Islet precursor cell (in vitro differentiated cells): ENCODE data around the gene PTPRN2.
"Not testable (repeated sequence)": the region's sequence is repeated elsewhere in the genome, so short reads cannot be mapped to it uniquely, and the experiment has no call there.

Experiments used
- DNase-seq: peaks from one replicate; pipeline ENCODE4 v3.0.0-alpha.2; 2018

The PTPRN2 gene

DNA sequence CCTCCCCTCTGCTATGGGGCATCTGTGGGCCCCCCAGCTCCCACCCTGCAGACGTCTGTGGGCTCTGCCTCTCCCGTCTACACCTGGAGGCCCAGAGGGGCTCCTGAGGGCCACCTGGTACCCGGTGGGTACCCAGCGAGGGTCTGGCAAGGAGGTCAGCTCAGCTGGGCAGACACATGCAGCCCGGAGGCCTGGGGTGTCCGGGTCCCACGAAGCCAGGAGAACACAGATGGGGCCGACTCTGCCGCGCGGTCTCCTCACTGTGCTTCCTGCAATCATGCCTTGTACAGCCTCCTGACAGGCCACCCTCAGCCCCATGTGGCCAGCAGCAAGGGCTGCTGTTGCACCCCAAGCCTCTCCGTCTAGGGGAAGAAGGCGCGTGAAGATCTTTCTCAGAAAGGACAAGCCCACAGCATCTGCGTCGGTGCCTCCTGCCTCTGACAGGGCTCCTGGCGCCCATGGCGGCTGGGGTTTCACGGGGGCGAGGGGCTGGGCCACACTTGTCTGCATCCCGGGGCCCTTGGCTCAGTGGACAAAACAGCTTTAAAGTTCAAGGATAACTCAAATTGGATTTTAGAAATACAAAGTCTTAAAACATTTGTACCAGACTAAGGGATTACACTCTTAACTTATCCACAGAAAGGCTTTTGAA is 859.5 kb downstream of the PTPRN2 start:
- DNase-seq: no peak

DNA sequence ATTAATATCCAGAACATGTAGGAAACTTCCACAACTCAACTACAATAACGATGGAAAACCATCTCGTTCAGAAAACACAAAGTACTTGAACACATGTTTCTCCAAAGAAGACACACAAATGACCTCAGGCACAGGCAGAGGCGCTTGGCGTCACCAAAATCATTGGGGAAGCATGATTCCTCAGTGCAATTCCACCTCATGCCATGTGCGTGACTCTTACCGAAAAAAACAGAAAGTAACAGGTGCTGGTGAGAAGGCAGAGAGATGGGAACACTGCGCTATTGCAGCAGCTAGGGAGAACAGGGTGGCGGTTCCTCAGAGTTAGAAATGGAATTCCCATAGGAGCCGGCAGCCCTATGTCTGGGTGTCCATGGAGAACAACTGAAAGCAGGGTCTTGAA is 860.9 kb downstream of the PTPRN2 start:
- DNase-seq: no peak

DNA sequence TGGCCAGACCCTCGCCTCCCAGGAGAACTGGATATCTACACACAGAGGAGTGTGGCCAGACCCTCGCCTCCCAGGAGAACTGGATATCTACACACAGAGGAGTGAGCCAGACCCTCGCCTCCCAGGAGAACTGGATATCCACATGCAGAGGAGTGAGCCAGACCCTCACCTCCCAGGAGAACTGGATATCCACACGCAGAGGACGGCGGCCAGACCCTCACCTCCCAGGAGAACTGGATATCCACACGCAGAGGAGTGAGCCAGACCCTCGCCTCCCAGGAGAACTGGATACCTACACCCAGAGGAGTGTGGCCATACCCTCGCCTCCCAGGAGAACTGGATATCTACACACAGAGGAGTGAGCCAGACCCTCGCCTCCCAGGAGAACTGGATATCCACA is 862.3 kb downstream of the PTPRN2 start:
- not testable (repeated sequence) for DNase-seq

DNA sequence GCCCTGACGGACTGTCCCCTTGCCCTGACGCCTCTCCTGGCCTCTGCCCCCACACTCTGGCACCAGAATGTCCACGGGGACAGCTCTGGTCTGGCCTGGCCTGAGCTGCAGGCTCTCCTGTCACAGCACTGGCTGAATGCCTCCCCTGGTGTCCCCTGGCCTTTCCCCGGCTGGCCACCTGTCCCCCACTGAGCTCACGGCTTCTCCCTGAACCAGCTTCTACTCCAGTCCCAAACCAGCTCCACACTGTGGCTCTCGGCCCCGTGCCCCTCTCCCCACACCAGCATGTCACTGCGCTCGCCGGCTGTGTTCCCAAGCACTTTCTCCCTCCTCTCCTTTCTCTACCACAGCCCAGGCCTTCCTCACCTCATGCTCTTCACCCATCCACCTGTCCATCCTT is 864.4 kb downstream of the PTPRN2 start:
- DNase-seq: no peak

DNA sequence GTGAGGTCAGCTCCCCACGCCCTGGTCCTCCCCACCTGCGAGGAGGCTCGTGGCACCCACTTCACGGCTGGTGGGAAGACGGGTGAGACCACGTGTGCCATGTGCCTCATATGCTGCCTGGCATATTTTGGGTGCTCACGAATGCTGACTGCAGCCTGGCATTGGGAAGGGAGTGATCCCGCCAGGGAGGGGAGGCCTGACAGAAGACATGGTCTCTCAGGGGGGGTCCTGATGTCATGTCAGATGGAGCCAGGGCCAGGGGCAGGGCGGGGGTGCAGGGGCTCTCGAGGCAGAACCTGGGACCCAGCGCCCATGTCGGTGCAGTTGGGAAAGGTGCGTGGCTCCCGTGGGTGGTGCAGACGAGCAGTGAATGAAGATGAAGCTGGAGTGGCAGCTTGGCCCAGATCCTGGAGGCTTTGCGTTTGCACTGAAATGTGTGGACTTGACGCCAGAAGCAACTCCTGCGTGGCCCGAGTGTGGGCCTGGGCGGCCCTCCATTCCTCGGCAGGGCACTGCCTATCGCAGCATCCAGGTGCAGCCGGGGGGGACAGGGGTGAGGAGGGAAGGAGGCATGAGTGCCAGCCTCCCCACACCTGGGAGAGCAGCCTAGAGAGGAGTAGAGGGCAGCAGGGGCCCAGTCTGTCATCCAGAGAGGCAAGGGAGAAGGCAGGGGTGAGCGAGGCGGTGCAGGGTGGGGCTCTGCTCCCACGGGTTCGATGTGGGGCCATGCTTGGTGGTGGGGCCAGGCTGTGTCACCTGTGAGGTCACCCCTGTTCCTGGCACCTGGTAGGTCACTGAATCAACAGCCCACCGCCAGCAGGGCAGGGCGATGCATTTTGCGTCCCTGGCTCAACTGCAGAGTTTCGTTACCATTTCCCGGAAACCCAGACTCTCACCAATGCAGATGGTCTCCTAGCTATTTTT is 865.2 kb downstream of the PTPRN2 start:
- no peak for DNase-seq

DNA sequence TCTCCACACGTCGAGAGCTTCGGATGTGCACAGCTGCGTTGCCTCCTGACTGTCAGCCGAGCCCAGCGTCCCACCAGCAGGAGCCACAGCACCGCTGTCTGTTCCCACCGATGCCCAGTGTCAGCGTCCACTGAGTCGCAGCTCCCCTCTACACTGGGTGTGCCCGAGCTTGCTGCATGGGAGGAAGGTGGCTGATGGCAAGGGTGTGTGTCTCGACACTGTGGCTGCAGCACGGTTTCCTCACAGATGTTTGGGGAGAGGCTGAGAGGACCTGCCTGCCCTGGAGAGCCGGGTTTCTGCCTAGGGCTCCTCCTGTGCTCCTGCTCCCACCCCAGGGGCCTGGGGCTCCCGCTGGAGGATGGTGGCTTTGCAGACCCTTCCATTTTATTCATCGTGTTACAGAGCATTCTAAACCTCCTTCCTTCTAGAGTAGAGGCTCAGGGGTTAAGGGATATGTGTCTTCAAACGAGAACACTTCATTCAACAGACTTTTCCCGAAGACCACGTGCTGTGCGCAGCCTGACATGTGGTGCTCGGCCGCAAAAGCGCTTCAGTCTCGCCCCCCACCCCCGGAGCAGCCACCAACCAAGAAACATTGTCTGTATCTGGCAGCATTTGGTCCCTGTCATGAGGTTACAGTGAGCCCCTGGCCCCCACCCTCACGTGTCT is 866.0 kb downstream of the PTPRN2 start:
- no peak for DNase-seq

DNA sequence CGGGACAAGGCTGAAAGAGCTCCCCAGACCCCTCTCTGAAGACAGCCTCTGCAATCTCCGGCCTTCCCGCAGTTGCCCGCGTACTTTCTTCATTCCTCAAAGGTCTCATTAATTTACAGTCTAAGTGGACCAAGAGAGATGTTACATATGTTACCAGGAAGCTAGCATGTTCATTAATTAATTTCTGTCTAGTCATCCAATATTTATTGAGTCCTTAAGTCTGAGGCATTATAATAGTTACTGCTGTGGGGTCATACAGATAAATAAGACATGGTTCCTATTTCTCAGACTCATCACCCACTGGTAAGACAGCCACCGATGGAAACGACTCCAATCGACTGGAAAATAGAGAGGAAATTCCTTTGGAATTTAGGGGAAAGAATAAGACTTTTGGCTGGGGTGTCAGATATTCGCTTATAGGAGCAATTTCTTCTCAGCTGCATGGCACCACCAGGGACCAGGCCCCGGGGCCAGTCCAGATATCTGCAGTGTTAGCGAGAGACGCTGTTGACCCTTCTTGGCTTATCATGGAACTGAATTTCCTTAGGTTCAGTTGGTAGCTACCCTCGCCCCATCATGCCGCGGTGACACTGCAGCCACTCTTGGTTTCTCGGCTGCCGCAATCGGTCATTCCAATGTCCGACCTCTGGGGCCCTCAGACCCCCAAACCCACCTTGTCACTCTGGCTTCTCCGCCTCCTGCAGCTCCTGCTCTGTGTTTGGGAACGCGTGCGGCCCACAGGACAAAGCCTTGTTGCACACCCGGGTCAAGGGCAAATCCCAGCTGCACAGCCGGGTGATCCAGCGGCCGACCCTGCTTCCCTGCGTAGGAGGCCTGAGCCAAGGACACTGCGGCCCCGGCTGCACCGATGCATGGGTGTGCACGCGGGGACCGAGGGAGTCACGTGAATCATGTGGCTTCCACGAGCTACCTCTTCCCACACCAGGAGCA is 867.6 kb downstream of the PTPRN2 start:
- no peak for DNase-seq

DNA sequence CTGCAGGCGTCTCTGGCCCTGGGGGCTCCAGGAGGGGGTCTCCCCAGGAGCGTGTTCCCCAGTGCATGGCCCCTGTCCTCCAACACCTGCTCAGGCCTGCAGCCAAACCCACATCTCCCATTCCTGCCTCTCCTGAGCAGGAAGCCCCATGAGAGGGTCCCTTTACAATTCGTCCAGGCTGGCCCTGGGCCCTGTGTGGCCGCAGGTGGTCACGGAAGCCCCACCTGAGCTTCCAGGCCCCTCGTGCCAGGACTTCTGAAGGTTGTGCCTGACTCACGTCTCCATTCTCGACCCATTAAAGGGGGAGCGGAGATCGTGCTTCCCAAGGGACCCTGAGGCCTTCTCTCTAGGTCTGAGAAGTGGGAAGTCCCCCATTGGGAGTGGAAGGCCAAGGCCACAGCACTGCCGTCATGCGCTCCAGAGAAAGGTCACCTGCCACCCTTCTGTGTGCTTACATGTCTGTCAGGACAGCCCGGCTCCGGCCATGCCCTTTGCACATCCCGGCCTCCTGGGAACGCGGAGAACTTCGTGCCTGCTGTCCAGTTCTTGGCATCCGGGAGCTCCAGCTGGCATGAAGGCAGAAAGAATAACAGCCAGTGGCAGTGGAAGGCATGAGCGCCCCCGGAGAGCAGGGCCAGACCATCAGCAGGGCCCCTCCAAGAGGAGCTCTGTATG is 868.5 kb downstream of the PTPRN2 start:
- no peak for DNase-seq

DNA sequence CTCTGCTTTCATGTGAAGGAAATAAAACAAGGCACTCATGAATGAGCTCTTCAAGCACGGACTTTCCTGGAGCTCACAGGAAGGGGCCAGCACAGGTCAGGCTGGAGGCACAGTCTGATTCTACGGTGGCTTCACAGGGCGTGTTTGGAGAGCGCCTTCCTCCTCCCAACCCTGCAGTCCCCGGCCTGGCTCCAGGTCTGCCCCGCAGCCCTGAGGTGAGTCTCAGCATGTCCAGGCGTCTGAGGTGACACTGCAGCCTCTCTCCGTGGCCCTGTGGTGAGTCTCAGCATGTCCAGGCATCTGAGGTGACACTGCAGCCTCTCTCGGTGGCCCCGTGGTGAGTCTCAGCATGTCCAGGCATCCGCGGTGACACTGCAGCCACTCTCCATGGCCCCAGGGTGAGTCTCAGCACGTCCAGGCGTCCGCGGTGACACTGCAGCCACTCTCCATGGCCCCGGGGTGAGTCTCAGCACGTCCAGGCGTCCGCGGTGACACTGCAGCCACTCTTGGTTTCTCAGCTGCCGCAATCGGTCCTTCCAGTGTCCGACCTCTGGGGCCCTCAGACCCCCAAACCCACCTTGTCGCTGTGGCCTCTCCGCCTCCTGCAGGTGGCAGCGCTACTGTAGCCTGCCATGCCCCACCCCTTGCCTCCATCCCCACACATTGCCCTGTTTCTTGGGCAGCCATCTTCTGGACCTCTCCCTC is 869.2 kb downstream of the PTPRN2 start:
- no peak for DNase-seq

DNA sequence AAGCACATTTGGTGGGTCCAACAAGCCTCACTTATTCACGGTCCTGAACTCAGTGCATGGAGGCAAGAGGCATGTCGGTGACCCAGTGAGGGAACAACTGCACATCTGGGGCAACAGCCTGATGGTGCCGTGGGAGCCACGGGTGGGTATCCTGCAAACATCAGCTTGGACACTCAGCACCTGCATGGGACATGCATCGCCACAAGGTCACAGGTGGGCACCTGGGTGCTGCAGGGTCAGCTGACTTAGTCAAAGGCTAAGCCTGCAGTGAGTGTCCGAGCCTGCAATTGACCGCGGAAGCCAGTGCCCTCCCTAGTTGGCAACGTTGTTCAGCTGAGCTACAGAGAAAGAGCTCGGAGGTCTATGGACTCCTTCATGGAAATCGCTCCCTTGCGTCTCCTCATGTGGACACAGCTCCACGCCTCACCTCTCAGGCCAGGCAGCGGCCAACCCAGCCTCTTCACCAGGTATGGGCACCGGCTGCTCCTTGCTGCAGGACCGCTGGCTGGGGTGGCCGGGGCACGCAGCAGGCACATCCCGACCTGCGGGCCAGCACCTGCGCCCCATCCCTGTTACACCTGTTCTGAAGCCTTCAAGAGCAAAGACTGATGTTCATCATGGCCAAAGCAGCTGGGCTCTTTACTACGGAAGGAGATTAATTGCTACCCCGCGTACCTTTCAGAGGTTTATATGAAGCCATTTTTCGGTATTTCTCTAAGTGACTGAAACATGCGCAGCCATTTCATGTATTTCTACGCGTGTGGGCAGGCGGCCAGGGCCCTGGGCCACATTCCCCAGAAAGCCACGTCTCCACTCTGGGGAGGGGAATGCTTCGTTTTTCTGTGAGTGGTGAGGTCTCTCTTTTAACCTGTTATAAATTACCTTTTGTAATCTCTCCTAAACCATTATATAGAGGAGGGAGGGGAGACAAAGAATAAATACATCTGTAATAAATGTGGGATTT is 870.1 kb downstream of the PTPRN2 start:
- DNase-seq: no peak

DNA sequence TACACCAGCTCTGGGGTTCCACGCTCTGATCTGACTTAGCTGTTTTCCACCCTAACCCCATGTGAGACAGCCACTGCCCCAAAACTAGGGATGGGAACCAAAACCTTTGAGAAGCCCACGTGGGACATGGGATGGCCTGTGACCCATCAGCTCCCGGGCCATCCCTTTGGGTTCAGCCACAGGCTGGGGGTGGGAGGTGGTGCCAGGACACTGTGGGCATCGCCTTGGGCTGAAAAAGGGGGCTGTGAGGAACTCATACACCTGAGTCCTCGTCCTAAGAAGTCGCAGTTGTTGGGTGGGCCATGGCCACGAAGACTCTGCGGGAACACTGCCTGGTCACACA is 871.7 kb downstream of the PTPRN2 start:
- no peak for DNase-seq

DNA sequence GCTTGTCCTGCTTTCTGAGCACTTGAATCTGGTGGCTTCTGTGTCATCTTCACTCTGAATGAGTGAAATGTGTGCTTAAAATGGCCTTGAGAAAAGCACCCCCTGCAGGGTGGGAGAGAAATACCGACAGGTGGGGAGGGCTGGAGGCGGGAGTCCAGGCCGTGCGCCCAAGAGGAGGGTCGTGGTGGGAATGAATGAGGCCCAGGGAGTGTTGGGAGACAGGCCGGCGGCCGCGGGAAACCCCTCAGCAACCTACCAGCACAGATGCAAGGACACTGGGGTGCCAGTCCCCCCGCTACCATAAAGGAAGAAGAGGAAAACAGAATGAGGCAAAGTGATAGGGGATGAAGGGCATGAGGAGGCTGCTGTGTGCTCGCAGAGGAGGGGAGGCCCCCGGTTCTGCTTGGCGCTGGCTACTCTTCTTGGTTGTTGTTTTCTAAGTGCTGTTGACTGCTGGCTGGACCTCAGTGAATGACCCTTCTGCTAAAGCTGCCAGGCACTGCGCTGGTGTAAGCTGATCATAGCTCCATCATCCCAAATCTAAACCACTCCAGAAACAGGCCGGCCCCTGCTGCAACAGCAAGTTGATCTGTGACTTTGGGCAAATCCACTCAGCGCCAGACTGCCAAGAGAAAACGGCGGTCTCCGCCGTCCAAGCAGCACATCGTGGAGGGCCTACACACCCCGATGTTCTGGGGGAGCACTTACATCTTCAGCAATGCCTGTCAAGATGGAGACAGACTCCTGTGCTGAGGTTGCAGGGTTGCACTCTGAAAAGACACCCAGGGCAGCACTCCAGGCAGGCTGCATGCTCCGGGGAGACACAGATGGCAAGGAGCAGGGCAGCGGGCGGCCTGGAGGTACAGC is 872.3 kb downstream of the PTPRN2 start:
- DNase-seq: no peak

DNA sequence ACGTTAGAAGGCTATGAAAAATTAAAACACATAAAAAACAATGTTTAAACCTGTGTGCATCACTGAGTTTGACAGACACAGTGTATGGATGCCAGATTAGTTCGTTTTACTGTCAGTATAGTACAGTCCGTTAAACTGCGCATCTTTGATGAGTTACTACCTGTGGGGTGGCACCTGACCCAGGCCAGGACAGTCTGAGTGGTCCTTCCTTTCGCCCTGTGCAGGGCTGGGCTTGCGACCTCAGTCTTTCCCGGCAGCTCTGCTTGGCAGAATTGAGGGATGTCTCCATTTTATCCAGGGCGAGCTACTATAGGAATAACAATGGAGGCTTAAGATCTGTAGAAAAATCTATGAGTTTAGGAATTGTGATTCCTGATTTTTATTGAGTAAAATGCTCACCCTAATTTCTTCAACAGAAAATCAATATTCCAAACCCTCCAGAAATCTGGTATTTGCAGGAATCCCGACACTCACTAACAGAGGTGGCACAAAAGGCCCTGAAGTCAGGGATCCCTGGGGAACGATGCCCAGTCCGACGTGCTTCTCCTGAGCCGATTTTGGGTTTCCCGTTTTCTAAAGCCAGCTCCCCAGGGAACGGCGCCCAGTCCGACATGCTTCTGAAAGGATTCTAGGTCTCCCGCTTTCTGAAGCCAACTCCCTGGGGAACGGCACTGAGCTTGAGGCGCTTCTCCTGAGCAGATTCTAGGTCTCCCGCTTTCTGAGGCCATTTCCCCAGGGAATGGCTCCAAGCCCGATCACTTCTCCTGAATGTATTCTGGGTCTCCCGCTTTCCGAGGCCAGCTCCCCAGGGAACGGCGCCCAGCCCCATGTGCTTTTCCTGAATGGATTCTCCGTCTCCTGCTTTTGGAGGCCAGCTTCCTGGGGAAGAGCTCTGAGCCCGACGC is 873.2 kb downstream of the PTPRN2 start:
- no peak for DNase-seq

DNA sequence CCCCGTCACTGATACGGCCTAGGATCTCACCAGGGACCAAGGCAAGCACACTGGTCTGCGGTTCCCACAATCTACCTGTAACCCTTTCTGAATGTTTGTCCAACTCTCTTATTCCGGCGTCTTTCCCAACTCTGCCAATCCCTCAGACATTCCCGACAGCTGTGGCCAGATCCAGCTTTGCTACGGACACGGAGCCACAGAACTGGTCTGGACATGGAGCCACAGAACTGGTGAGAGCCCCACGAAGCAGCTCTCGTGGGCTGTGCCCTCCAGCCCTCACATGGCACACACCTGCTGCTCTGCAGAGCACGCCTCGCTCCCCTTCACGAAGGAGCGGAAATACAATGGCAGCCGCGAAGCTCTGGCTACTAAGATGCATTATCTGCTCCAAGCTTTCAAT is 874.0 kb downstream of the PTPRN2 start:
- no peak for DNase-seq

DNA sequence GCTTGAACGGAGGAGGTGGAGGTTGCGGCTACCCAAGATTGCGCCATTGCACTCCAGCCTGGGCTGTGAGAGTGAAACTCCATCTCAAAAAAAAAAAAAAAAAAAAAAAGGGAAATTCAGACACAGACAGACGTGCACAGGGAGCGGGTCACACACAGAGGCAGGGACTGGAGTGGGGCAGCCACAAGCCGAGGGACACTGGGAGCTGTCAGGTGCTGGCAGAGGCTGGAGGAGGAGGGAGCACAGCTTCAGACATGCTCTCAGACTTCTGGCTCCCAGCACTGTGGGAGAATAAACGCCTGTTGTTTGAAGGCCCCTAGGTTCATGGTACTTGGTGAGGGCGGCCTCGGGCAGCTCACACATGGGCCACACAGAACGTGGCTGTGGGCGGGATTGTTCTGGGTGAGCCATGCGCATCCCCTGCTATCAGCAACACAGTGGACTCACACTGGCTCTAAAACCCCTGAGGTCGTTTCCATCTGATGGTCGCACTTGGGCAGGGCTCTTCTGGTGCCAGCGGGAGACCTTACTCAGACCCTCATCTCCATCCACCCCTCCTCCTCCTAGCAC is 874.9 kb downstream of the PTPRN2 start:
- no peak for DNase-seq

DNA sequence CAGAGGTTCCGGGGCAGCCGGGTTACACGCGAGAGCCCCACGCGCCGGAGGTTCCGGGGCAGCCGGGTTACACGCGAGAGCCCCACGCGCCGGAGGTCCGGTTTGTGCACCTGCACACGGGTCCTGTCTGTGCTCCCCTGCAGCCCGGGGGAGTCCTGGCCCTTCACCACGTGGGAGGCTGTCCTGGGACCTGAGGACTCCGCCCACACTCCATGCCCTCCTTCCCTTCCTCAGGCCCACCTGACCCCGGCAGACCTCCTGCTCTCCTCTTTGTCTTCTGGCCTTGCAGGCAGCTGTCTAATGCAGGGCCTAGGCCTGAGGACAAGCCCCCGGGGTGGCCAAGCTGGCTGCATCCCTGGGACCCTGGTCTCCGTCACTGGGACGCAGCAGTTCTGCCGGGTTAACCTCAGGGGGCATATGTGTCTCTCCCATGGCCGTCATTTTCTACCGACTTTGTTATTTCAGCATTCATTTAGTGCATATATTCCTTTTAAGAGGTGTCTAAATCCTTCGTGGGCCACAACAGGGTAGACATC is 876.2 kb downstream of the PTPRN2 start:
- peak; percentile 38 for DNase-seq

DNA sequence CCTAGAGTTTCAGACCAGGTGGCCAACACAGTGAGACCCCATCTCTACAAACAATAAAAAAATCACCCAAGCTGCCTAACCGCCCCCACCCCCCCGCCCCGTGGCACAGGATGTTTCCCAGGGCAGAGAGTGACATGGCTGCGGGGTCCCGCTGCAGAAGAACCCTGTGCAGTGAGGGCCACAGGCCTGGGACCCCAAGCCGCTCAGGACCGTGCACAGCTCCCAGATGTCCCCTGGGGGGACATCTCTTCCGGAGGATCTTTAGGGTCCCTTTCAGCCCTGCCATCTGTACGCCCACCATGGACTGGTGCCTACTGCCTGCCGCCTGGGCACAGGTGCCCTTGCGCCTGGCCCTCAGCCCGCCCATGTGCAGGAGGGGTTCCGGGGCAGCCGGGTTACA is 877.2 kb downstream of the PTPRN2 start:
- DNase-seq: peak; percentile 40
